NCI-H748 (cell line): ENCODE data around the gene MYF5.
A peak's percentile ranks its signal among the peaks of the same experiment; 100 is the strongest.
"Not testable (repeated sequence)": the region's sequence is repeated elsewhere in the genome, so short reads cannot be mapped to it uniquely, and the experiment has no call there.

Experiments
- DNase-seq: peaks from one replicate; lab custom pipeline; 2025; ENCODE audit not compliant: unreplicated experiment; lab: John Stamatoyannopoulos, UW

Gene MYF5

GRCh38 chr12:80716696-80717469 is at the start of gene MYF5:
Gene MYF5, plus strand, starts transcription at chr12:80716912. Its CDS starts 152 bp downstream, at chr12:80717064.
- no peak for DNase-seq

DNA sequence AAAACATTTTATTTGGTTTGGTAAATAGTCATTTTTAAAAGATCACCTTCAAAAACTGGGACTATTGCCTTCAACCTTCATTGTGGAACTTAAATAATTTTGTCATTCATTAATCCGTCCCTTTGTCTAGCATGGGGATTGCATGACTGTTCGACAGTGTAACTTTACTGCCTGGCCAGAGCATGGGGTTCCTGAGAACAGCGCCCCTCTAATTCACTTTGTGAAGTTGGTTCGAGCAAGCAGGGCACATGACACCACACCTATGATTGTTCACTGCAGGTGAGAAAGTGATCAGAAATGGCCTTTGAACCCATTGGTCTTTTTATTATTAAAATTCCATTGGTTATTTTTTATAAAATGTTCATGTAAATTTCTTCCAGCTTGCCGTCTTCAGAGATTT is 46.5 kb upstream of the MYF5 start:
- no peak for DNase-seq

DNA sequence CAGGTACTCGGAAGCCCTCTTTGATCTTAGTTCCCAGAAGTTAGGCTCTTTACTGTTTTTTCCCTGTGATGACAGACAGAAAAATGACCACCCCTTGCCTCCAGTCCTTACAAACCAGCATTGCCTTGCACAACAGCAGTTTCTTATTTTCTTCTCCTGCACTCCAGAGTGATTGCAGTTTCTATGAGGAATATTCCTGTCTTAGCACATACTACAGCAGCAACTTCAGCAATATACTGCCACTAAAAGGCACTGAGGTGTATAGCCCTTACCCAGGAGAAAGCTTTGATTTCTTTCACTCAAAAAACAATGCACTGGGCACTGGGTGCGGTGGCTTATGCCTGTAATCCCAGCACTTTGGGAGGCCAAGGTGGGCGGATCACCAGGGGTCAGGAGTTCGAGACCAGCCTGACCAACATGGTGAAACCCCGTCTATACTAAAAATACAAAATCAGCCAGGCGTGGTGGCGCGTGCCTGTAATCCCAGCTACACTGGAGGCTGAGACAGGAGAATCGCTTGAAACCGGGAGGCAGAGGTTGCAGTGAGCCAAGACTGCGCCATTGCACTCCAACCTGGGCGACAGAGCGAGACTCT is 40.6 kb upstream of the MYF5 start:
- DNase-seq = not testable (repeated sequence)

GRCh38 chr12:80676856-80677255 is 39.9 kb upstream of the MYF5 start:
- no peak for DNase-seq

GRCh38 chr12:80677994-80678393 is 38.7 kb upstream of the MYF5 start:
- DNase-seq = no peak

DNA sequence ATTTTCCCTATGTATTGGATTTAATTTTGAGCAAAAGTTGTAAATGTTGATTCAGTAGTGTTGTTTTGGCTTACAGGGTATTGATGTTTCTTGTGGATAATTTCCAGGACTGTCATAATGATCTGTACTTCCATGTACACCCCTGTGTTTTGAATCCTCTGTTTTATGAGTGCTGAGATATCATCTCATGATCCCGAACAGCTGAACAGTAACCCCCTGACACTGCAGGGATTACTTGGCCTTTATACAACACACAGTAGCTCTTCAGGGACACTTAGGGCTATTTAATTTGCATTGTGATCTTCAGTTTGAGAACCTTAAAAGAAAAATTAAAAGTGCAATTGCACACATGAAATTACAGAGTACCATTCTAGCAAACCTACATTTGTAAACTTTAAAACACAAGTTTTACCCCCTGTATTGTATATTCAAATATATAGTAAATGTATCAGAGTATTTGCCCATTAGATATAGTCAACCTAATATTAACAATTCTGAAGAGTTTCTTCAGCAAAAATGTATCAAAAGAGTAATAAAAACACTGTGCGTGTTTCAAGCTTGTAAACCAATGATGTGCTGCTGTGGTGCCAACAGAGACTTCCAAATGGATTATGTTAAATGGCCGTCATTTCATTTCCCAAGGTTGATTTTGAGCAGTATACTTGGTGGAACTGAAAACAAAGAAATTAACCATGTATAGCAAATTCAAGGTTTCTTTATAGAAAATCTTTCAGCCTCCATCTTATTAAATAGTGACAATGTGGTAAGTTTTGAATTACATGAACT is 37.2 kb upstream of the MYF5 start:
- no peak for DNase-seq

GRCh38 chr12:80681287-80681686 is 35.4 kb upstream of the MYF5 start:
- no peak for DNase-seq

DNA sequence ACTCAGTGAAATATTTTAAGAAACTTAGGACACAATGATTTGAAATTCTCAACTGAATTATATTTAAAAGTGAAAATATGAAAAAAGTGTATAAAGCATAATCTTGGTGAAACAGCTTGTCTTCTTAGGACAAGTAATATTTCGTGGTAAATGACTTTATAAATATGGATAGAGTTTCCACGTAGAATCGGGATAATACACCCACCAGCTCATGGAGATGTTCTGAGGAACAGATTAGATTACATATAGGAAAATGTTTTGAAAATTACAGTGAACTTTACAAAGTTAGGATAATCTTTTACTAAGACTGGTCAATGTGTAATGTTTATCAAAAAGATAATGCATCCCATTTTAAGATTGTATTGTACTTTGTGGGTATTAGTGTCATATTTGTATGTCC is 34.9 kb upstream of the MYF5 start:
- DNase-seq = no peak

DNA sequence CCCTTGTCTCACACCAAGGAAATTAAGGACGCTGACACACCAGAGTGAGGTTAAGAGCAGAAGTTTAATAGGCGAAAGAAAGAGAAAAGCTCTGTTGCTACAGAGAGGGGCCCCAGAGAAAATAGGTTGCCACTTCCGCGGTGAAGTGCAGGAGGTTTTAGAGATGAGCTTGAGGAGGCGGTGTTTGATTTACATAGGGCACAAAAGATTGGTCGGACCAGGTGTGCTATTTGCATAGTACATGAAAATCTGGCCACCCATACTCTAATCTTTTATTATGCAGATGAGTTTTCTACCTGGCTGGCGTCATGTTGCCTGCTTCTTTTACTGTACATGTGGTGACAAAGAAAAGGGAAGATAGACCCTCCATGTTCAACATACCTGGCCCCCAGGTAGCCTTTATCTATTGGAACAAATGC is 32.6 kb upstream of the MYF5 start:
- DNase-seq = peak; percentile 98

GRCh38 chr12:80690090-80690489 is 26.6 kb upstream of the MYF5 start:
- DNase-seq = no peak

GRCh38 chr12:80690513-80690912 is 26.2 kb upstream of the MYF5 start:
- DNase-seq = no peak

DNA sequence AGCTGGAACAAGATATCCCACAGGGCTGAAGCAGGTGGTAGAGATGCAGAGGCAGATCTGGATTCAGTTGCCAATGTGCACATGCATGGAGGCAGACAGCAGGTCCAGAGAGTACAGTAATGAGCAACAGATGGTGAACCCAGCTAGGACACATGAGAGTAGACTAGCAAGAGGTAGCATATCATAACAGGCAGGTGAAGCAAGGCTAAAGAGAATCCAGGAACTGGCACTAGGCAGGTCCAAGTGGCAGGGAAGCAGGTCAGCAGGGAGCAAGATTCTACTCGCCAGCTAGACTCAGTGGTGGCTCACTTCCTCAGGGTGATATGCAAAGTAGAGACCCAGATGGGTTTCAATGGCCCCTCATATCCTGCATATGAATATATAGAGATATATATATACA is 24.6 kb upstream of the MYF5 start:
- DNase-seq = no peak

- no peak for DNase-seq
Measured at GRCh38 chr12:80697270-80697887, 19.3 kb upstream of the MYF5 start.

DNA sequence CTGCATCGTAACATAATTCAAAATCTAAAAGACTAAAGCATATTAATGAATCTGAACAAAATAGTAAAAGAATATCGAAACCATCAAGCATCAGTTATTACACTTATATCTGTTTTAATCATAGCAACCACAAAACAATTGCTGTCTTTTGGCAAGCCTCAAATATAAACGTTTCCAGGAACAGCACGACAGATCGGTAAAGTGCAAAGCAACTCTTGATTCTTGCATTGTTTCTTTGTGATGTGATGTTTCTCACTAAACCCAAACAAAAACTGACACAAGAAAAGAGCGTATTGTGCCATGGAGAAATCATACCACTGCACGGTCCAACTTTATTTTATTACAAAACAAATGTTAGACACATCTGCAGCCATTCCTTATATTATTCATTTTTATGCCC is 18.5 kb upstream of the MYF5 start:
- no peak for DNase-seq

DNA sequence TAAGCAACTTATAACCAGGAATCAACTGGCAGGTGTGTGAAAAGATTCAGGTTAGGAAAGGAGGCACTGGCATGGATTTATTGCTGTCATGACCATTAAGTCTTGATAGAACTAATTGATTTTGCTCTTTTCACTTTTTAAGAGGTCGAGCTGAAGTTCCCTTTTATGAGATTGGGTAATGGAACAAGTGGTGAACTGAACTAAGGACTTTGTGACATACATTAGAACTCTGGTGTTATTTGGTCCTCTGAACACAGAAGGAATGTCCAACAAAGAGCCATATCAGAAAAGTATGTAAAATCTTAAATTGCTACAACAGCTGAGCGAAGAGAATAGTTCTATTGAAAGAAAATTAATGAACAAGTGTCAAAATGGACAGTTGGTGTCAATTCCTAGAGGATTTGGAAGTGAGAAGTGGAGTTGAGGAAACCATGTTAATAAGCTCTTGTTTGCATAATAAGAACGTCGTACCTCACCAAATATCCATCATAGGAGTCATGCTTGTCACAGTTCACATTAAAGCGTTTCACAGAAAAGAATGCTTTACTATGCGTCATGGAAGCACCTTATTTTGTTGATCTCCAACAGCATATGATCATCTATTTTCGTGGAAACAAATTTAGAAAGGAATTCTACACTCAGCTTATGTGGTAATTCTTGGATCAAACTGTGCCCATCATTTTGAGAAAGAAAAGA is 17.7 kb upstream of the MYF5 start:
- no peak for DNase-seq

DNA sequence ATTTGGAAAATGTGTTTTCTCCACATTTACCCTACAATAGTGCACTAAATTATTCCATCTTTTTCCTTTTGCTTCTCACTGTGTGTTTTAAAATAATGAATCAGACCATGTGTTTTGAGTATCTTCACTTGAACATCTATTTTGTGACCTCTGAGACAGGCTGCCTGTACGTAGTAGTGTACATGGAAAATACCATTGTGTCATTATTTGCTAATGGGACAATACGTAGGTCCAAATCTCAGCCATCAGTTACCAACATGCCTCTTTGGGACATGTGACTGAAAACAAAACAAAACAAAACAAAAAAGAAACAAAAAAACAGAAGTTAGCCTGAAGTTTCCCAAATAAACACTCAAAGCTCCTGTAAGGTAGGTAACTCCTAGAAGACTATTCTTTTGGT is 16.4 kb upstream of the MYF5 start:
- DNase-seq = no peak

DNA sequence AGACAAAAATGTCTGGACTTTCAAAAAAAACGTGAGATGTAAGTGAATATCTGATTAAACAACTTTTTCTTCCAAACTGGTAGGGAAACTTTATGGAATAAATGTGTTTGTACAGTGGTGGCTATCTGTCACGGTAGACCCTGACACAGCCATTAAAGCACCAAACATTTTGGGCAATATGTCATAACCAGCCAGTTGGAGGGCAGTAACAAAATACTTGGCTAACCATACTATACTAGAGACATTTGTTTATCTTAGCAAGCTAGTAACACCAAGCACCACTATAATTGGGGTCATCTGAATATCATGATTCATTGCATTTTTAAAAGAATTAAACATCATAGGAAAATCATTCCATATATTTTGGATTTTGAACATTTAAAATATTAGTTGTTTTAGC is 15.3 kb upstream of the MYF5 start:
- no peak for DNase-seq

GRCh38 chr12:80702889-80703805 is 13.6 kb upstream of the MYF5 start:
- DNase-seq = peak; percentile 50

DNA sequence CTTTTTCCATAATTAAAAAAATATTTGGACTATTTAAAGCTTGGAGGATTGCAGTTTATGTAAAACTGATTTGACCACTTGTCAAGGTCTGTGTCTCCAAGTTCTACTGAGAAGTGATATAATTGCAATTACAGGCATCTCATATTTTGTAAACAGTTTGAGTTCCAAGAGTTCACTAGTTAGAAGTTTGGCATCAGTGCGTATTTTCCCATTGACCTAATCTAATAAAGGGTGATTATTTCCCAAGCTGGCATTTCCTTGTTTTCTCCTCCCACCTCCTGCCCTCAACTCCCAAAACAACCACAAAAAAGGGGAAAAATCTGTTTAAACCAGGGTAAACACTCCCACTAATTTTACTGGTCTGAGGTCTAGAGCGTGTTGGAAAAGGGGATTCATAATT is 12.3 kb upstream of the MYF5 start:
- DNase-seq = no peak
